Raji (cell line): Measurements from ENCODE around the gene CLEC10A.

Experiments
- POLR2A ChIP-seq: IDR thresholded peaks from 2 replicates; pipeline ENCODE4 v1.6.1; 2011; ENCODE audit warnings: low read depth, low read length, control low read depth; ENCODE audit not compliant: insufficient read depth

CLEC10A gene

GRCh38 chr17:7079581-7080455 lies at the start of gene CLEC10A:
Gene CLEC10A, minus strand, starts transcription at chr17:7080251. Its CDS starts 1,439 bp downstream, at chr17:7078812.
- TF ChIP-seq POLR2A = no peak

GRCh38 chr17:7129311-7129710 lies 49.3 kb upstream of the CLEC10A start:
- no peak for TF ChIP-seq POLR2A

- TF ChIP-seq POLR2A = no peak
These were observed 48.1 kb upstream of the CLEC10A start for GRCh38 chr17:7128160-7128559.

- TF ChIP-seq POLR2A = no peak
These were observed 44.9 kb upstream of the CLEC10A start for GRCh38 chr17:7124923-7125322.

- TF ChIP-seq POLR2A = no peak
These were observed 43.8 kb upstream of the CLEC10A start for GRCh38 chr17:7123844-7124243.

GRCh38 chr17:7122381-7122780 lies 42.3 kb upstream of the CLEC10A start:
- TF ChIP-seq POLR2A = no peak

- no peak for TF ChIP-seq POLR2A
These were observed 40.1 kb upstream of the CLEC10A start for GRCh38 chr17:7120123-7120522.

GRCh38 chr17:7119314-7119713 lies 39.3 kb upstream of the CLEC10A start:
- no peak for TF ChIP-seq POLR2A

- TF ChIP-seq POLR2A = no peak
These were observed 35.0 kb upstream of the CLEC10A start for GRCh38 chr17:7114875-7115614.

- TF ChIP-seq POLR2A = no peak
These were observed 34.3 kb upstream of the CLEC10A start, which contains the start of gene ASGR2 for GRCh38 chr17:7114241-7114874. Gene ASGR2, minus strand, starts transcription at chr17:7114822. Its CDS starts 582 bp downstream, at chr17:7114240.

- TF ChIP-seq POLR2A = no peak
These were observed 33.4 kb upstream of the CLEC10A start for GRCh38 chr17:7113273-7114071.

- no peak for TF ChIP-seq POLR2A
These were observed 32.6 kb upstream of the CLEC10A start for GRCh38 chr17:7112510-7113108.

- TF ChIP-seq POLR2A = no peak
These were observed 31.9 kb upstream of the CLEC10A start for GRCh38 chr17:7111784-7112509.

- no peak for TF ChIP-seq POLR2A
These were observed 30.7 kb upstream of the CLEC10A start for GRCh38 chr17:7110617-7111306.
